HFFc6 (cell line): Measurements from ENCODE around the gene RAB21. TPM values are rescaled to one million over a fixed set of nuclear protein-coding genes. Genes with fewer than 3 reads are reported as not detected.

ENCODE experiments used
- DNase-seq: peaks from one replicate; pipeline ENCODE4 v3.0.0-alpha.2; 2018
- H3K27ac Mint-ChIP-seq: 2 replicates; pipeline ENCODE4 v1.8.0; 2020; ENCODE audit warnings: mild to moderate bottlenecking, mixed read lengths
- H3K27me3 Mint-ChIP-seq: 2 replicates; pipeline ENCODE4 v1.8.0; 2021; ENCODE audit warnings: mild to moderate bottlenecking, moderate library complexity, mixed read lengths; ENCODE audit not compliant: insufficient read depth
- H3K36me3 Mint-ChIP-seq: 2 replicates; pipeline ENCODE4 v1.8.0; 2021; ENCODE audit warnings: low read depth, mixed read lengths
- H3K4me1 Mint-ChIP-seq: 2 replicates; pipeline ENCODE4 v1.8.0; 2020; ENCODE audit warnings: low read depth, mixed read lengths
- H3K4me3 Mint-ChIP-seq: 2 replicates; pipeline ENCODE4 v1.8.0; 2020; ENCODE audit warnings: mild to moderate bottlenecking, moderate library complexity, mixed read lengths
- H3K9me3 Mint-ChIP-seq: 2 replicates; pipeline ENCODE4 v1.8.0; 2020; ENCODE audit warnings: mild to moderate bottlenecking, mixed read lengths
- CTCF ChIP-seq: fragments of 200-600 bp; sonication (generic); IDR thresholded peaks from 2 replicates; pipeline ENCODE4 v1.5.0; 2021; ENCODE audit warnings: antibody characterized with exemption, mild to moderate bottlenecking
- total RNA-seq, 6 experiments: library from RNA; stranded (reverse); fragmentation: NEBNext Ultra II Directional; extraction: Animal tissue kit (Norgen Biotek cat#: 25700); gene quantifications; 2 replicates in 1 of 6; 3 replicates in 5 of 6; pipeline ENCODE4 v1.2.3, GENCODE V29; 2021

The RAB21 gene
- total RNA-seq, 6 experiments from 2014 or later: 79.3 to 93.5 (median 86.6) TPM

DNA sequence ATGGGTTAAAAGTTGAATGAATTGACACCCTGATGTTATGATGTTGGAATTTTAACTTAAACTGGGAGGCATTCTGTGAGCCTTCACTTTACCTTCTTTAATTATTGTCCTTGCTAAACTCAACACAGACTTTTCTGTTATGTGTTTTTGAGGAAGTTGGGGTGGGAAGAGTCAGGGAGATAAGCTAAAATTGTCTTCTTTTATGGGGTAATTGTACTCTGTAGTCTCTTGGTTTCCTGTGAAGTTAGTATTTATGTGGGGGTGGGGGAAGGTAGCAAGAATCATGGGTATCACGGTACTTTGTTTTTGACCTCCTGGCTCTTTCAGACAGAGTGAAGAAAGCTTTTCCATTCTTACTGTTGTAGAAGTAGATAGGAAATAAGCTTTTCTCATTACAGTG is 32.9 kb downstream of the RAB21 start:
- no peaks in the 10 kb centered on the region for H3K4me1 Mint-ChIP-seq
- H3K9me3 Mint-ChIP-seq: no peaks in the 10 kb centered on the region
- no peak overlapping the region for H3K27ac Mint-ChIP-seq
- peaks cover 11% of the 10 kb centered on the region for H3K36me3 Mint-ChIP-seq
- no peak overlapping the region for H3K4me3 Mint-ChIP-seq
- no peak for DNase-seq
- TF ChIP-seq CTCF: no peak
- no peaks in the 10 kb centered on the region; the same call in 1 of the 2 replicates for H3K27me3 Mint-ChIP-seq

DNA sequence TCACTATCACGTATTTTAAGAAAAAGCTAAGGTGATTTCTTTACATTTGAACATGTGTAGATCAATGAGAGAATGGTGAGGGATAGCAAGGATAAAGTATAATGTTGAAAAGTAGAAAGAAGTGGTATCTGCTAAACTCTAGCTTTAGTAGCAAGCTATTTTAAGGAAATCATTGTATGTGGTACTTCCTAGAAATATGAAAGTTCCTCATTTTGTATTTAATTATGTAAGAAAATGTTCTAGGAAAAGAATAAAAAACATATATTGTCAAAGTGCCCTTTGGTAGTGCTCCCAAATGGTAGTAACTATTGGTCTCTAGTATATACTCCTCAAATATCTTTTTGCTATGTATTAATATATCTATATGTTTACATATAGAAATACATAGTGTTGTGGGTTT is 35.7 kb downstream of the RAB21 start:
- no peak for DNase-seq
- peaks cover 5% of the 10 kb centered on the region for H3K36me3 Mint-ChIP-seq
- H3K4me1 Mint-ChIP-seq: no peaks in the 10 kb centered on the region
- no peak overlapping the region for H3K4me3 Mint-ChIP-seq
- H3K27ac Mint-ChIP-seq: no peak overlapping the region
- no peak for TF ChIP-seq CTCF
- H3K9me3 Mint-ChIP-seq: no peaks in the 10 kb centered on the region
- no peaks in the 10 kb centered on the region for H3K27me3 Mint-ChIP-seq

- no peak for DNase-seq
These were observed 36.9 kb downstream of the RAB21 start for GRCh38 chr12:71791473-71792150.

GRCh38 chr12:71792599-71792998 is 37.9 kb downstream of the RAB21 start:
- no peak for TF ChIP-seq CTCF
- Mint-ChIP-seq H3K27me3 (no peaks in the 10 kb centered on the region), H3K4me3 (no peak overlapping the region), H3K36me3 (no peaks in the 10 kb centered on the region; the same call in 1 of the 2 replicates), H3K4me1 (peaks cover 7% of the 10 kb centered on the region; the same call in 1 of the 2 replicates), H3K27ac (no peak overlapping the region), H3K9me3 (no peaks in the 10 kb centered on the region)
- DNase-seq: no peak

More at GRCh38 chr12:71791473-71792150, 36.9 kb downstream of the RAB21 start:
- TF ChIP-seq CTCF: no peak
- Mint-ChIP-seq H3K4me3 (no peak overlapping the region), H3K9me3 (no peaks in the 10 kb centered on the region), H3K36me3 (peaks cover 3% of the 10 kb centered on the region), H3K4me1 (no peaks in the 10 kb centered on the region), H3K27me3 (no peaks in the 10 kb centered on the region), H3K27ac (no peak overlapping the region)

DNA sequence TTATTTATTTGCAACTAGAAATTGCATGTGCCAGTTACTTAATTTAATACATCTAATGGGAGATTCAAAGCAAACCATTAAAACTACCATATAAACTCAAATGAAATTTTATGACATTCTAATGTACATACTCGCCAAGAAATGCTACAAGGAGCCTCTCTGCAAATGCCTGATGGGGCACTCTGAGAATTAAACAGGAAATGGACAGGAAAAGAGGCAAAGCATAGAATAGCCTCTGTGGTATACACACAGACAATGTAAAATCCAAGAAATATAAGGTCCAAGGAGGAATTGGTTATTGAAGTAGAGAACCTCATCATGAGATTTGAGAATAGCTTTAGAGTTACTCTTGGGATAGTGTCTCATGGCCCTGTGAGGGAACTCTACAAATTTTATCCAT is 41.2 kb downstream of the RAB21 start:
- no peak for TF ChIP-seq CTCF
- H3K27me3 Mint-ChIP-seq: no peaks in the 10 kb centered on the region
- no peak overlapping the region for H3K4me3 Mint-ChIP-seq
- no peak overlapping the region for H3K27ac Mint-ChIP-seq
- H3K9me3 Mint-ChIP-seq: no peaks in the 10 kb centered on the region
- H3K4me1 Mint-ChIP-seq: peaks cover 23% of the 10 kb centered on the region
- no peak for DNase-seq
- no peaks in the 10 kb centered on the region for H3K36me3 Mint-ChIP-seq
